ENCODE measurements around the gene PLCD4.

DNA sequence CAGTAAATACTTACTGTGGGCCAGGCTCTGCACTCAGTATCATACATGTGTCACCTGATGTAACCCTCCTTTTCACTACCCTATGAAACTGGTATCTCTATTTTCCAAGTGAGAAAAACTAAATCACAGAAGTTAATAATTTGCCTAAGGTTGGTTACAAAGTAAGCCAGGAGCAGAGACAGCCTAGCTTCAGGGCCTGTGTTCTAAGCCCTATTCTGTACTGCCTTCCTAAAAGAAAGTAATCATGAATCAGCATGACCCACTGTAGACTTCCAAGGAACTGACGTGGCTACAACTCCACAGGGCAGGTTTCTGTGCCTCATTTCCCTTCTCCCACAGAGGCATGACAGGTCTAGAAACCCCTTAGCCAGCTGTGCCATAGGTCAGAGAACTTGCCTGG lies 37.4 kb downstream of the PLCD4 start:
- TF ChIP-seq, protein P1, sequence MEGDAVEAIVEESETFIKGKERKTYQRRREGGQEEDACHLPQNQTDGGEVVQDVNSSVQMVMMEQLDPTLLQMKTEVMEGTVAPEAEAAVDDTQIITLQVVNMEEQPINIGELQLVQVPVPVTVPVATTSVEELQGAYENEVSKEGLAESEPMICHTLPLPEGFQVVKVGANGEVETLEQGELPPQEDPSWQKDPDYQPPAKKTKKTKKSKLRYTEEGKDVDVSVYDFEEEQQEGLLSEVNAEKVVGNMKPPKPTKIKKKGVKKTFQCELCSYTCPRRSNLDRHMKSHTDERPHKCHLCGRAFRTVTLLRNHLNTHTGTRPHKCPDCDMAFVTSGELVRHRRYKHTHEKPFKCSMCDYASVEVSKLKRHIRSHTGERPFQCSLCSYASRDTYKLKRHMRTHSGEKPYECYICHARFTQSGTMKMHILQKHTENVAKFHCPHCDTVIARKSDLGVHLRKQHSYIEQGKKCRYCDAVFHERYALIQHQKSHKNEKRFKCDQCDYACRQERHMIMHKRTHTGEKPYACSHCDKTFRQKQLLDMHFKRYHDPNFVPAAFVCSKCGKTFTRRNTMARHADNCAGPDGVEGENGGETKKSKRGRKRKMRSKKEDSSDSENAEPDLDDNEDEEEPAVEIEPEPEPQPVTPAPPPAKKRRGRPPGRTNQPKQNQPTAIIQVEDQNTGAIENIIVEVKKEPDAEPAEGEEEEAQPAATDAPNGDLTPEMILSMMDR (IDR thresholded peaks at IDR 0.05) = no peak
- no peak for TF ChIP-seq POLR2A (IDR thresholded peaks at IDR 0.05)

Measured in suprapubic skin (tissue), 3 donors.